ENCODE data around the gene UGT3A1. TPM values are rescaled to one million over a fixed set of nuclear protein-coding genes. Genes with fewer than 3 reads are reported as not detected.

The UGT3A1 gene
- polyA plus RNA-seq, 1 of the 3 experiments (the other 2 are of a cell fraction): not detected

GRCh38 chr5:35971186-35971877 is 19.9 kb downstream of the UGT3A1 start:
- Histone ChIP-seq H3K9ac (no peak overlapping the region), H3K79me2 (ENCODE audit: insufficient read depth) (no peaks in the 10 kb centered on the region), H3K4me3 (ENCODE audit: low read depth in 2 of 2, low read length in 1 of 2) (no peak overlapping the region), H3K27ac (ENCODE audit: low read depth in 2 of 2, low read length in 1 of 2) (no peak overlapping the region), H3K9me3 (no peaks in the 10 kb centered on the region), H3K4me2 (no peak overlapping the region), H2AFZ (ENCODE audit: low read depth) (no peak overlapping the region), H3K4me1 (ENCODE audit: control insufficient read depth in 1 of 2, insufficient read depth in 2 of 2, low read depth in 1 of 2, low read length in 1 of 2) (no peaks in the 10 kb centered on the region), H4K20me1 (ENCODE audit: insufficient read depth) (no peaks in the 10 kb centered on the region), H3K9me2 (no peaks in the 10 kb centered on the region), H3K36me3 (replicated peaks in 1 of 2; ENCODE audit: control insufficient read depth in 1 of 2, insufficient read depth in 2 of 2, low read length in 1 of 2) (no peaks in the 10 kb centered on the region), H3F3A (replicated peaks; ENCODE audit: insufficient read depth) (no peaks in the 10 kb centered on the region), H3K27me3 (ENCODE audit: insufficient read depth) (no peaks in the 10 kb centered on the region)
- CTCF ChIA-PET: no interaction called here
- POLR2A ChIA-PET: no interaction called here
- no peak for TF ChIP-seq TAF1 (IDR thresholded peaks at IDR 0.05; ENCODE audit: borderline replicate concordance, low read depth, low read length)
- no peak for TF ChIP-seq MAX (IDR thresholded peaks at IDR 0.05; ENCODE audit: low read depth)
- no peak for TF ChIP-seq YY1 (IDR thresholded peaks at IDR 0.05; ENCODE audit: low read depth)
- no peak for TF ChIP-seq CHD2 (IDR thresholded peaks at IDR 0.05; ENCODE audit: low read length, partially characterized antibody)
- TF ChIP-seq CTCF (IDR thresholded peaks at IDR 0.05): no peak
- TF ChIP-seq USF2 (IDR thresholded peaks at IDR 0.05; ENCODE audit: borderline replicate concordance, low read depth, low read length): no peak
- no peak for TF ChIP-seq RCOR1 (IDR thresholded peaks at IDR 0.05; ENCODE audit: low read length)
- no peak for TF ChIP-seq TCF12 (IDR thresholded peaks at IDR 0.05)
- TF ChIP-seq GATA2 (CRISPR knock-in tag; IDR thresholded peaks at IDR 0.05): no peak
- TF ChIP-seq REST (IDR thresholded peaks at IDR 0.05; ENCODE audit: low read depth, low read length): no peak
- TF ChIP-seq FOXJ3 (CRISPR knock-in tag; IDR thresholded peaks at IDR 0.05): no peak
- TF ChIP-seq RXRA (IDR thresholded peaks at IDR 0.05; ENCODE audit: borderline replicate concordance, low read depth): no peak
- no peak for TF ChIP-seq IRF3 (IDR thresholded peaks at IDR 0.05; ENCODE audit: low read depth, low read length)
- TF ChIP-seq NRF1 (IDR thresholded peaks at IDR 0.05; ENCODE audit: low read depth, low read length): no peak
- TF ChIP-seq MXI1 (IDR thresholded peaks at IDR 0.05; ENCODE audit: low read depth, low read length): no peak
- no peak for TF ChIP-seq TEAD4 (IDR thresholded peaks at IDR 0.05; ENCODE audit: borderline replicate concordance, insufficient read depth)
- no peak for TF ChIP-seq SMC3 (IDR thresholded peaks at IDR 0.05; ENCODE audit: low read depth, low read length)
- 48% methylated on average over 4 of the region's 4 CpGs for WGBS (ENCODE audit: low lambda C conversion rate)
- DNase-seq: no peak
